Measurements from ENCODE around the gene PEX1. TPM values are rescaled to one million over a fixed set of nuclear protein-coding genes. Genes with fewer than 3 reads are reported as not detected.

The PEX1 gene
- 17.1 and 30.2 TPM in 2 replicates for total RNA-seq

DNA sequence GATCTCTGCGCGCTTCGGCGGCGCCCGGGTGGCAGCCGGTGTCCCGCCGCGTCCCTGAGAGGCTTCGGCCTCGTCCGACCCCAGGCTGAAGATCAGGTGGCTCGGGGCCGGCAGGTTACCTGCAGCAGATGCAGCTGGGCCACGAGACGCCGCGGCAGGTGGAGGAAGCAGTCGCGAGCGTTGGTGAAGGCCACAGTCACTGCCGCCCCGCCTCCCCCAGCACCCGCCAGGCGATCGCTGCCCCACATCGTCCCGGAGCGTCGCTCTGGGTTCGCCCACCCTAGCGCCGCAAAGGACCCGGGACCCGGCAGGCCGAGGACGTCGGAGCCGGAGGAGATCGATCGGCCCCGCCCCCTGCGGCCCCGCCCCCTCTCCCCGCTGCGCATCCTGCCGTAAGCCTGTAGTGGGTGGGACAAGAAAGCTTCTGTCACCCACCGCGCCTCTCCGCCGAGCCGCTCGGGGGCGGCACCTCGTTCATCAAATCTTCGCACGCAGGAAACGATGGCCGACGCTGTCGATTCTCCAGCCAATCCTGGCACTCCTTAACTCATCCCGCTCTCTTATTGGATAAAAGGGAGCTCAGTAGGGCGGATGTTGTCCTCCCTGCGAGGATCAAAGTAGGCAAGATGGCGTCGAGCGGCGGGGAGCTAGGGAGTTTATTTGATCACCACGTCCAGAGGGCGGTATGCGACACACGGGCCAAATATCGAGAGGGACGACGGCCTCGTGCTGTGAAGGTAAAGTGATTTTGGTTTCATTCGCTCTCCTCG, at the start of gene PEX1, which contains the start of gene RBM48:
PEX1 (minus strand) TSS at position 333 of the 770 bp plus-strand sequence; CDS start at position 248, 85 bp downstream.
RBM48 (plus strand) TSS at position 608 of the 770 bp plus-strand sequence; CDS start at position 627, 19 bp downstream.
- TF ChIP-seq, protein P1, sequence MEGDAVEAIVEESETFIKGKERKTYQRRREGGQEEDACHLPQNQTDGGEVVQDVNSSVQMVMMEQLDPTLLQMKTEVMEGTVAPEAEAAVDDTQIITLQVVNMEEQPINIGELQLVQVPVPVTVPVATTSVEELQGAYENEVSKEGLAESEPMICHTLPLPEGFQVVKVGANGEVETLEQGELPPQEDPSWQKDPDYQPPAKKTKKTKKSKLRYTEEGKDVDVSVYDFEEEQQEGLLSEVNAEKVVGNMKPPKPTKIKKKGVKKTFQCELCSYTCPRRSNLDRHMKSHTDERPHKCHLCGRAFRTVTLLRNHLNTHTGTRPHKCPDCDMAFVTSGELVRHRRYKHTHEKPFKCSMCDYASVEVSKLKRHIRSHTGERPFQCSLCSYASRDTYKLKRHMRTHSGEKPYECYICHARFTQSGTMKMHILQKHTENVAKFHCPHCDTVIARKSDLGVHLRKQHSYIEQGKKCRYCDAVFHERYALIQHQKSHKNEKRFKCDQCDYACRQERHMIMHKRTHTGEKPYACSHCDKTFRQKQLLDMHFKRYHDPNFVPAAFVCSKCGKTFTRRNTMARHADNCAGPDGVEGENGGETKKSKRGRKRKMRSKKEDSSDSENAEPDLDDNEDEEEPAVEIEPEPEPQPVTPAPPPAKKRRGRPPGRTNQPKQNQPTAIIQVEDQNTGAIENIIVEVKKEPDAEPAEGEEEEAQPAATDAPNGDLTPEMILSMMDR (IDR thresholded peaks at IDR 0.05; ENCODE audit: insufficient read depth, low read depth, low read length), result peak; percentile 37
- peak; percentile 99 for DNase-seq (ENCODE audit: low read depth)
- H3K4me3 ChIP-seq (ENCODE audit: low read depth, low read length), result peak within 1 kb of the TSS; percentile 80

DNA sequence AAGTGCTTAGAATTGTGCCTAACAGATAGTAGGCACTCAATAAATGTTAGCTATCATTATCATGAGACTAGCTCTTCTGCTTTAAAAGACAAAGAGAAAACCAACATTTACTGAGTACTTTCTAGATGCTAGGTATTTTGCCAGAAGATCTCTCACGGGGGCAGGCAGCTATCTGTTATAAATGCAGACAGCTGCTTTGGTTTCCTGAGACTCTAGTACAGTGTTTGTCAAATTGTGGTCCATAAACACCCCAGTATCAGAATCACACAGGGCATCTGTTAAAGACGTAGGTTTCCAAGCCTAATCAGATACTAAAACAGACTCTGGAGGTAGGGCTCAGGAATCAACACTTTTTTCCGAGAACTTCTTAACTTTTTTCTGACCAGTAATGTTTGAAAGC, 48.0 kb upstream of the PEX1 start:
- TF ChIP-seq, protein P1 (IDR thresholded peaks at IDR 0.05; ENCODE audit: insufficient read depth, low read depth, low read length), result no peak
- DNase-seq (ENCODE audit: low read depth), result no peak

DNA sequence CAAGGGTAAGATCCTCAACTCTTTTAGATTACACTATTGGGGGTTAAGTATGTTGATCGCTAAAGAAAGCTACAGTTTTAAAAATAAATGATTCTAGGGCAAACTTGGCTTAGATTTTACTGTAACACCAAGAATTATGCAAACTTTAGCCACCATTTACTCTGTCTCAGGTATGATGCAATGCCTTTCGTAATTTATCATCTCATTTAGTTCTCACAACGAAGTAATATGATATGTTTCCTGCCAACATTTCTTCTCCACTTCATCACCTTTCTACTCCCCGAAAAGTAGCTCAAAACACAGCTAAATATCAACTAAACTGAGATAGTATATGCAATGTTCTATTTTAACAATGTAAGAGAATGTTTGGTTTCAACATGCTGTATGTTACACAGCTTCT, 40.8 kb upstream of the PEX1 start:
- peak; percentile 33 for DNase-seq (ENCODE audit: low read depth)
- TF ChIP-seq, protein P1 (IDR thresholded peaks at IDR 0.05; ENCODE audit: insufficient read depth, low read depth, low read length), result no peak
- no peak overlapping the region for H3K4me3 ChIP-seq (ENCODE audit: low read depth, low read length)

More for the DNA sequence above, 48.0 kb upstream of the PEX1 start:
- no peak overlapping the region for H3K4me3 ChIP-seq (ENCODE audit: low read depth, low read length)

DNA sequence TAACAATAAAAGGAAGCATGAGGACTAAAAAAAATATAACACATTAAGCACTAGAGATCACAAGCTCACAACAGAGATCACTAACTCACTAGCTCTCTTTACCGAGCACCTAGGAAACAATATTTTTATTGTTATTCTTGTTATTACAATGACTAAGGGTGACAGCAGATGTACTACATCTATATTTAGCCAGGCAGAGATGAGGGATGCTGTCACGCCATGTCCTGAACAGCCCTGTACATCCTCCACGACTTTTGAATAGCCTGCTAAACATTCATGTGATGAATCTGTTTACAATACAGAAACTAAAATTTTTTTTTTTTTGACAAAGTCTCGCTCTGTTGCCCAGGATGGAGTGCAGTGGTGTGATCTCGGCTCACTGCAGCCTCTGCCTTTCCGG, 39.1 kb upstream of the PEX1 start:
- TF ChIP-seq, protein P1 (IDR thresholded peaks at IDR 0.05; ENCODE audit: insufficient read depth, low read depth, low read length), result no peak
- H3K4me3 ChIP-seq (ENCODE audit: low read depth, low read length), result no peak overlapping the region
- no peak for DNase-seq (ENCODE audit: low read depth)

- TF ChIP-seq, protein P1 (IDR thresholded peaks at IDR 0.05; ENCODE audit: insufficient read depth, low read depth, low read length), result no peak
- DNase-seq (ENCODE audit: low read depth), result no peak
- no peak overlapping the region for H3K4me3 ChIP-seq (ENCODE audit: low read depth, low read length)
Measured at GRCh38 chr7:92563345-92563744, 35.0 kb upstream of the PEX1 start.

GRCh38 chr7:92560602-92561001, 32.3 kb upstream of the PEX1 start:
- no peak overlapping the region for H3K4me3 ChIP-seq (ENCODE audit: low read depth, low read length)
- TF ChIP-seq, protein P1 (IDR thresholded peaks at IDR 0.05; ENCODE audit: insufficient read depth, low read depth, low read length), result no peak
- DNase-seq (ENCODE audit: low read depth), result peak; percentile 48

Measured in fibroblast of villous mesenchyme (primary cell).